Chondrocyte (in vitro differentiated cells): ENCODE results near the gene PIK3CG. TPM values are rescaled to one million over a fixed set of nuclear protein-coding genes. Genes with fewer than 3 reads are reported as not detected.
"Not testable (repeated sequence)": the region's sequence is repeated elsewhere in the genome, so short reads cannot be mapped to it uniquely, and the experiment has no call there.

Source experiments
- DNase-seq: peaks from one replicate; pipeline ENCODE4 v3.0.0; 2021; ENCODE audit warnings: mixed read lengths, low spot score
- H3K27ac Mint-ChIP-seq: one replicate; pipeline ENCODE4 v1.8.0; 2021; ENCODE audit warnings: mild to moderate bottlenecking, moderate library complexity, mixed read lengths; ENCODE audit not compliant: unreplicated experiment
- H3K27me3 Mint-ChIP-seq: 2 replicates; pipeline ENCODE4 v1.8.0; 2021; ENCODE audit warnings: low read depth, mixed read lengths
- H3K36me3 Mint-ChIP-seq: 2 replicates; pipeline ENCODE4 v1.8.0; 2021; ENCODE audit warnings: low read depth, mixed read lengths
- H3K4me1 Mint-ChIP-seq: 2 replicates; pipeline ENCODE4 v1.8.0; 2021; ENCODE audit warnings: low read depth, mild to moderate bottlenecking, mixed read lengths
- H3K4me3 Mint-ChIP-seq: one replicate; pipeline ENCODE4 v1.8.0; 2021; ENCODE audit warnings: mild to moderate bottlenecking, moderate library complexity, mixed read lengths; ENCODE audit not compliant: unreplicated experiment
- H3K9me3 Mint-ChIP-seq: 2 replicates; pipeline ENCODE4 v1.8.0; 2021; ENCODE audit warnings: low read depth, mixed read lengths
- CTCF ChIP-seq: fragments of 200-600 bp; sonication (generic); IDR thresholded peaks from 2 replicates; pipeline ENCODE4 v1.5.0; 2021; ENCODE audit warnings: antibody characterized with exemption, mild to moderate bottlenecking, moderate library complexity
- total RNA-seq: library from RNA; stranded (reverse); gene quantifications from 3 replicates; pipeline ENCODE4 v1.2.1, GENCODE V29; 2021

PIK3CG gene
- total RNA-seq, 1 donor from 2014 or later = not detected

DNA sequence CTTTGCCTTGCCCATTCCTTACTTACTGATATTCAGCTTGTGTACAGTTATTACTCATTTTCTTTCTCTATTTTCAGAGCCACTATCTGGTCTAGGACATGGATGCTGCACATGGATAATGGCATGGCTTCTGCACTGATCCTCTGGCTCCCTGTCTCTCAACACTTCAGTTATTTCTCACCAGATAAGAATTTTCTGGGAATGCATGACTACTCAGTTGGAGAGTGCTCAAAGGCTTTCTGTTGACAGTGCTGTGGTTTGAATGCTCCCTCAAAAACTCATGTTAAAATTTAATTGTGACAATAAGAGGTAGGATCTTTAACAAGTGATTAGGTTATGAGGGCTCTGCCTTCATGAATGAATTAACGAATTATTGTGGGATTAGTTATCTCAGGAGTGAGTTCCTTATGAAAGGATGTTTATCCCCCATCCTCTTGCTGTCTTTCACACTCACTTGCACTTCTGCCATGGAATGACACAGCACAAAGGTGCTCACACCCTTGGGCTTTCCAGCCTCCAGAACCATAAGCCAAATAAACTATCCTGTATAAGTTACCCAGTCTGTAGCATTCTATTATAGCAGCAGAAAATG, 16.1 kb upstream of the PIK3CG start:
- H3K27ac Mint-ChIP-seq = no peak overlapping the region
- H3K27me3 Mint-ChIP-seq = peaks cover 8% of the 10 kb centered on the region
- no peak overlapping the region for H3K4me3 Mint-ChIP-seq
- no peak for DNase-seq
- no peaks in the 10 kb centered on the region for H3K9me3 Mint-ChIP-seq
- no peak for TF ChIP-seq CTCF
- peaks cover 7% of the 10 kb centered on the region for H3K4me1 Mint-ChIP-seq
- H3K36me3 Mint-ChIP-seq = no peaks in the 10 kb centered on the region

- not testable (repeated sequence) for H3K9me3 Mint-ChIP-seq, DNase-seq, H3K4me3 Mint-ChIP-seq, H3K4me1 Mint-ChIP-seq, H3K27me3 Mint-ChIP-seq, H3K36me3 Mint-ChIP-seq, H3K27ac Mint-ChIP-seq
Observed at GRCh38 chr7:106851632-106852031, 13.4 kb upstream of the PIK3CG start.

DNA sequence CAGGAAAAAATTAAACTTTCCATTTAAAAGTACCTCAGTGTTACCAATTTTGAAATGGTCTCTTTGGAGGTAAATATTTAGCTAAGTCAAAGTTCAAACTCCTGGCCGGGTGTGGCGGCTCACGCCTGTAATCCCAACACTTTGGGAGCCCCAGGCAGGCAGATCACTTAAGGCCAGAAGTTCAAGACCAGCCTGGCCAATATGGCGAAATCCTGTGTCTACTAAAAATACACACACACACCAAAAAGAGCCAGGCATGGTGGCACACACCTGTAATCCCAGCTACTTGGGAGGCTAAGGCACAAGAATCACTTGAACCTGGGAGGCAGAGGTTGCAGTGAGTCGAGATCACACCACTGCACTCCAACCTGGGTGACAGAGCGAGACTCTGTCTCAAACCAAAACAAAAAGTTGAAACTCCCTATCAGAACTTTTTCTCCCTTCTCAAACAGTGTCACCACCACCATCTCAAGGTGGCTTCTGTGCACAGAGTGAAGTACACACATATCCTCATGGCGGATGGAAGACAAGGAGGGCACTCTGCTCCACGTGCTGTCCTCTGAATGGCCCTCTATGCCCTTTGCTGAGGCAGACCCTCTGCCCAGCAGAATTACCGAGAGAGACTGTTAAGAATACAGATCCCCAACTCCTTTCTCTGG, 11.7 kb upstream of the PIK3CG start:
- no peak overlapping the region for H3K4me3 Mint-ChIP-seq
- TF ChIP-seq CTCF = no peak
- H3K36me3 Mint-ChIP-seq = no peaks in the 10 kb centered on the region
- no peak for DNase-seq
- H3K27me3 Mint-ChIP-seq = no peaks in the 10 kb centered on the region
- H3K4me1 Mint-ChIP-seq = peaks cover 7% of the 10 kb centered on the region
- H3K27ac Mint-ChIP-seq = no peak overlapping the region
- H3K9me3 Mint-ChIP-seq = peaks cover 3% of the 10 kb centered on the region

- no peak for DNase-seq
- no peak for TF ChIP-seq CTCF
- H3K9me3 Mint-ChIP-seq = peaks cover 3% of the 10 kb centered on the region
- no peaks in the 10 kb centered on the region for H3K4me1 Mint-ChIP-seq
- H3K27ac Mint-ChIP-seq = no peak overlapping the region
- H3K27me3 Mint-ChIP-seq = no peaks in the 10 kb centered on the region
- no peaks in the 10 kb centered on the region for H3K36me3 Mint-ChIP-seq
- no peak overlapping the region for H3K4me3 Mint-ChIP-seq
Observed at GRCh38 chr7:106855540-106856132, 9.4 kb upstream of the PIK3CG start.

DNA sequence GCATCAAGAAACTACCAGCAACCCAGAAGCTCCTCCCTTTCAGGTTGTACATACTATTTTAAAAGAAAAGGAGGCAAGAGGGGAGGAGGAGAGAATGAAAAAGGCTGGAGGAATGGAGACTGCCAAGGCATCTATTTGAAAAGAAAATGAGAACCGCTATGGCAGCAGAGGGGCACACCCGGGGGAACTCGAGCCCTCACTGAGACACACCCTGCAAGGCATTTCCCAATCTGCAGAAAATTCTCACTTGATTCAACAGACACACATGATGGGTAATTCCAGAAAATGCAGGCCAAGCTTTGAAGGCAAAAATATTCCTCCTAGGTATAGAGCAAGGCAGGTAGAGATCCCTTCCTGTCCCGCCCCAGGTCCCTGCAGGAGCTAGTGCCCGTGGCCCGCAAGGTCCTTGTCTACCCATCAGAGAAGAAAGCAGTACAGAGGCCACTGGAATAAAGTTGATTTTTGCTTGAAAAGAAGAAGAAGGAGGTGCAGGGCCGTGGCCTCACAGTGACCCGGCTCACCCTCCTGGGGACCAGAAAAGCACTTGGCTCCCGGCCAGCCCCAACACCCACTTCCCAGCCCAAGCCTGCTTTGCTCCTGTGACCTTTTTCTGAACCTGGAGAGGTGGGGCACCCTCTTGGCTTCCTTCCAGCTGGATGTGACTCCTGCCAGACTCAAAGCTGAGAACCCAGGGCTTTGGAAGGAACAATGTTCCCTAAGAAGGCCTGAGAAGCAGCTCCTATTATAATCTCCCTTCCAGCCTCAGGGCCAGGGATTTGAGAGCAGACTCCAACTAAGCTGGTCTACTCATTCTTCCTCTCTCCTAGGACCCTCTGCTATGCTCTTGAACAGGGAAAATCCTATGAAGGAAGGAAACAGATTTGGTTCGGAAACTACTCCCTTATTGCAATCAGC, 6.2 kb upstream of the PIK3CG start:
- Mint-ChIP-seq H3K4me3 (no peak overlapping the region), H3K9me3 (peaks cover 3% of the 10 kb centered on the region), H3K27ac (no peak overlapping the region), H3K36me3 (no peaks in the 10 kb centered on the region), H3K27me3 (no peaks in the 10 kb centered on the region), H3K4me1 (no peaks in the 10 kb centered on the region)
- no peak for TF ChIP-seq CTCF
- no peak for DNase-seq
